RCC 7860 (cell line): Measurements from ENCODE around the gene MEMO1.
"Not testable (repeated sequence)": the region's sequence is repeated elsewhere in the genome, so short reads cannot be mapped to it uniquely, and the experiment has no call there.

Experiments
- DNase-seq: peaks from one replicate; pipeline ENCODE4 v3.0.0-alpha.2; 2015; ENCODE audit warnings: low spot score
- FAIRE-seq: peaks from 2 replicates; lab custom pipeline; 2012; peaks lifted over from hg19 to GRCh38; lab: Jason Lieb, UNC

Gene MEMO1

GRCh38 chr2:31958140-31958717, 52.6 kb downstream of the MEMO1 start:
- DNase-seq: no peak
- FAIRE-seq: no peak

DNA sequence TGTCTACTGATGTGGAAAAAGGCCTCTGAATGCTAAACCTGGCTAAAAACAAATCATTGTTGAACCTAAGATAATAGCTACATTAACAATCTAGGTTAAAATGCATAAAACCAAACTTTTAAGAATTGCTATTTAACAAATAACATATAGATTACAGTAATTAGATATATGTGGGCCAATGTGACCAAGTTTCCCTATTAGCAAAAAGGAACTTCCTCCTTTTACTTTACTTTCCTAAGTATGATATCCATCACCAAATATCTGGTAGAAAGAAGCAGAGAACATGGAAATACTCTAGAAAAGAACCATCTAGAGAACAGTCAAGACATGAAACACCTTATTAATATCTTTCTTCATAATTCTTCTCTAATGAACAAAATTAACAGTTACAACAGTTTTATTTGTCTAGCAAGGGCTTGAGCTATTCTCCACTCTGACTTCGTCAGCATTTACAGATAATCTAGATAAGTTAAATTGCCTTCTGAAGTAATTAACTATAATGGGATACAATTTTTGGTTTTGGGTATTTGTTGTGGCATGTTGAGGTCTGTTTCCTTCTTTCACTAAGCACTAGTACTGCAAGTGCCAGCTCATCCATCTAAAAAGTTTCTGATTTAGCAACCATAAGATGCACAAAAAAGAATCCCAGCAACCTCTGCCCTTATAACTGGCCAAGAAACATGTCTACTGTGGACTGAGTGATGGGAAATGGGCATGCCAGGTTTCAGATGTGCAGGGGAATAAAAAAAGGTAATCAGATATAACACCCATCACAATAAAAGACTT, 53.3 kb downstream of the MEMO1 start:
- no peak for DNase-seq
- FAIRE-seq: no peak

DNA sequence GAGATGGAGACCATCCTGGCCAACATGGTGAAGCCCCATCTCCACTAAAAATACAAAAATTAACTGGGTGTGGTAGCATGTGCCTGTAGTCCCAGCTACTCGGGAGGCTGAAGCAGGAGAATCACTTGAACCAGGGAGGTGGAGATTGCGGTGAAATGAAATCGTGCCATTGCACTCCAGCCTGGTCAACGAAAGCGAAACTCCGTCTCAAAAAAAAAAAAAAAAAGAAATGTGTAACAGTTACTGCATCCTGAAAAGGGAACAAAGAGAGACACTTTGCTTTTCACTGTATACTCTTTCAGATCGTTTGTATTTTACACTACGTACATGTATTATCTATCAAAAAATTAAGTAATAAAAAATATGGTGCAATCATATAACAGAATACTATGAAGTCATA, 53.9 kb downstream of the MEMO1 start:
- DNase-seq, FAIRE-seq: not testable (repeated sequence)

DNA sequence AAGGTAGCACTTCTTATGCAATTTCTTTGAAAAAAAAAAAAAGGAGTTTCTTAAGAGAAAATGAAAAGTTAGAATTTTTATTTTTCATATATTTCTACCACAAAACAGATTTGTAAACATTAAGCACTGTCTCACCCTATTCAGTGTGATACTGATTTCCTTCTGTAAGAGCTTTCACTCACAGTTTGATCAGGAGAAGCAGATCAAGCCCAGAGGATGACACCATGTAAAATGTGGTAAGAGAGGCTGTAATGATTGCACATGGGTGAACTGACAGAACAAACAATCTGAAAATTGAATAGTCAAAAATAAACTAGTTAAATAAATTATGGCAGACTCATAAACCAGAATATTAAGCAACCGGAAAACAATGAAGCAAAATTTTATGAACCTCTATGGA, 54.5 kb downstream of the MEMO1 start:
- DNase-seq (no peak), FAIRE-seq (no peak)

GRCh38 chr2:31953095-31953494, 57.7 kb downstream of the MEMO1 start:
- not testable (repeated sequence) for DNase-seq, FAIRE-seq

DNA sequence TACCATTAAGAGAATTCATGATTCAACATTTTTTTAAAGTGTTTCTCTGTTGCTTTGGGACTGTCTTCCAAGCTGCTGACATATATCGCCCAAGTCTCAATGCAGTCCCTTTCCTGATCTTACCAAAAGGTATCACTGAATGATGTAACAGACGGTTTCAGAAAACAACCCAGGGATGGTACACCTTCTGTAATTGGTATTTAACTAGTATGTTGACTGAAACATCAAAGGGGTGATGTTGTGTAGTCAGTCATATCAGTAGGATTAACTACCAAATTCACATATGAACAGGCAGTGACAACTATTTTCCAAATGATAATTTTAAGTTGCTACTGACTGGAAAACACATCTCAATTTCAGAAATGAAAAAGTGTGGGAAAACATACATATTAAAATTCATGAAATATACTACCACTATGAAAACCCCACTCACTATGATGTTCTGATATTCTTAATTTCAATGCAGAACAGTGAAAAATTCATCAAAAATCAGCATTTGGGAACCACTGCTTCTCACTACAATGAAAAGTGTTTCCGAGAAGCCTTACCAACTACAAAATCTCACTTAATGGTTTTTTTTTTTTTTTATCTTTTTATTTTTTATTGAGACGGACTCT, 59.8 kb downstream of the MEMO1 start:
- no peak for DNase-seq
- no peak for FAIRE-seq

GRCh38 chr2:31947871-31948270, 62.9 kb downstream of the MEMO1 start:
- DNase-seq (no peak), FAIRE-seq (no peak)

GRCh38 chr2:31946838-31947237, 64.0 kb downstream of the MEMO1 start:
- DNase-seq (no peak), FAIRE-seq (no peak)

DNA sequence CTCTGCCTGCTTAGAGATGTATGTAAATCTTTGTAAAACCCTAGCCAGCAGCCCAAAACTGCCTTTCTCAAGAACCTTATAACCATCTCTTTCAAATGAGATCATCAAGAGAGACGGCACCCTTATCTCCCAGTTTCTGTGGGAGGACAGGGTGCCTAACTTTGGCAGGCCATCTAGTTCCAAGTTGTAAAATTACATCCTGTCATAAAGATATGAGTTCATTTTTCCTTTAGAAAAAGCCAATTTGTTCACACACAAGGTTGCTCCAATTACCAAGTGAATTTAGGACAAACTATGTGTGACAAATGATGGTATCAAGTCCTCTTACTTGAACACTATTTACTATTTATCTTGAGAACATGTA, 65.3 kb downstream of the MEMO1 start:
- FAIRE-seq (no peak), DNase-seq (no peak)

- no peak for FAIRE-seq
- DNase-seq: no peak
These were observed 65.8 kb downstream of the MEMO1 start for GRCh38 chr2:31944828-31945571.

DNA sequence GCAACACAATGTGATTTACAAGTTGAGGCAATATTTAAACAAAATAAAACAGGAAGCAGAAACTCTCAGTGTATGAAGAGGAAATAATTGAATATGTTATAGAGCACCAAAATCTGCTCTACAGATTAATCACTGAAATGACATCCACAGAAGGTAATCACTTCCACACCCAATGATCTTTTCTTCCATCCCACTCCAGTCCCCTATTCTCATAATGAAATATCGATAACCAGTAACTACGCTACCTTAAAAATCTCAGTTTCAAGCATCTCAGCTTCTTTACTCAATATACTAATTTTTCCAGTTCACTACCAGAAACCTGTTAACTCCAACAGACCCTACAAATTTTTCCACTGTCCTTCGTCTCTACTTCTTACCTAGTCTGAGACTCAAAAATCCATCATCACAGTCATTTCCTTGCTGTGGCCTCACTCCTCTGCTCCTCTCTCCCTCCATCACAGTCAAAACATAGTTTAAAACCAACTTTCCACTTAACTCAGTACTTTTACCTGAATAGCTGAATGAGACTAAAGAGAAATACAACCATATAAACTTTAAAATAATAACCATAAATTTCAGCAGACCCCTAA, 67.1 kb downstream of the MEMO1 start:
- FAIRE-seq (no peak), DNase-seq (no peak)

- no peak for DNase-seq
- no peak for FAIRE-seq
These were observed 69.9 kb downstream of the MEMO1 start for GRCh38 chr2:31940920-31941319.

DNA sequence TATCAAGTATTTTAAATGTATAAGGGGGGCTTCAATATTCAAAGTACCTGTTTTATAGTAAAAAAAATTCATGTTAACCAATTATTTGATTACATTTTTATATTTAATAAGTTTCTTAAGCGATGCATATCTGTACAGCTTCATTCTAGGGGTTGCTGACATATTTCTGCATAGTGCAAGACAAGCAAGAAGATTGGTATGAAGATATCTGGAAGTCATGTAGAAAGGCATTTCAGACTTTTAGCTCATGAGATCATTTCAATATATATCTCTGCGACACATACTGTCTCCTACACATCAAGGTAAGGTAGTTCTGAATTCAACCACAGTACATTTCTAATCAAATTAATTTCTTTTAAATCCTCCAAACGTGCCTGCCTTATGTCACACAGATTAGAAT, 73.1 kb downstream of the MEMO1 start:
- FAIRE-seq: no peak
- DNase-seq: no peak

GRCh38 chr2:31935370-31935769, 75.4 kb downstream of the MEMO1 start:
- DNase-seq: no peak
- FAIRE-seq: no peak

GRCh38 chr2:31933066-31933465, 77.7 kb downstream of the MEMO1 start:
- DNase-seq (no peak), FAIRE-seq (no peak)

DNA sequence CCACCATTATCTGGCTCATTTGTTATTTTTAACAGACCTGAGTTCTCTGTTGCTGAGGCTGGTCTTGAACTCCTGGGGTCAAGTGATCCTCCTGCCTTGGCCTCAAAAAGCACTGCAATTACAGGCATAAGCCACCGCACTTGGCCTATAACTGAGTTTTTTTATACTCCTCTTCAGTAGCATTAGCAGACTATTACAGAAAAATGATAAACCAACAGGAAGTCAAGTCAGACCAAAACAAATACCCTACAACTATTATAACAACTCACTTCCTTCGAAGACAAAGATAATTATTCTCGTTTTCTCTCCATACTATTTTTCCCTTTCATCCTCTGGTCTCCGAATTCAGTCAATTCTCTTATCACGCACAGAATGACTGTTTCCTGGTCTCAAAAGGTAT, 78.2 kb downstream of the MEMO1 start:
- no peak for FAIRE-seq

DNA sequence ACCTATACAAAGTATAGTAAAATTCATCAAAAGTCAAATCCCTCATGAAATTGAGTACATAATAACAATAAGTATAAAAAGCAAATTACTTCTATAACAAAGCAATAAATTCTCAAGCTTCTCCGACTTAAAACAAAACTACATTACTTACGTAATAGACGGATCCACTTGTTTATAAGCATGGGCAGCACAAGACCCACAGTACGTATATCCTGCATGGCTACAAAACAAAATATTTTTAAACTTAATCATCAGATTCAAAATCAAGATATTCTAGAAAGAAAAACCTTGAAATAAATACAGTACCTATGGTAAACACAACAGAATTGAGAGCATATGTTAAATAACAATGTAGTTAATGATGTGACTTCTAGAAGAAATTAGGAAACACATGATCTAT, 78.9 kb downstream of the MEMO1 start:
- FAIRE-seq (peak; percentile 41), DNase-seq (no peak)

More for the DNA sequence above, 78.2 kb downstream of the MEMO1 start:
- DNase-seq: no peak

- FAIRE-seq: no peak
- DNase-seq: no peak
These were observed 85.3 kb downstream of the MEMO1 start for GRCh38 chr2:31925517-31925916.

GRCh38 chr2:31923662-31924061, 87.1 kb downstream of the MEMO1 start:
- no peak for FAIRE-seq
- DNase-seq: no peak

GRCh38 chr2:31922542-31923408, 88.0 kb downstream of the MEMO1 start:
- DNase-seq: no peak
- no peak for FAIRE-seq
